Endothelial cell of umbilical vein (primary cell): ENCODE data around the gene GULP1. TPM values are rescaled to one million over a fixed set of nuclear protein-coding genes. Genes with fewer than 3 reads are reported as not detected.

Source experiments
- BruUV-seq: library from RNA; stranded (reverse); fragments of 400-500 nt; replicated peaks from 2 replicates; lab custom pipeline; 2021; lab: Mats Ljungman, UMichigan
- CTCF ChIA-PET: fragments of 300-600, 350-600 bp; sonication (Branson Sonifier 250); formaldehyde crosslinking; loops from one replicate; lab custom pipeline; 2021; ENCODE audit warnings: antibody characterized with exemption, inconsistent platforms; lab: Charles Lee
- POLR2A ChIA-PET: fragments of 300-600, 350-600 bp; sonication (Branson Sonifier 250); formaldehyde crosslinking; loops from one replicate; lab custom pipeline; 2021; ENCODE audit warnings: antibody characterized with exemption, inconsistent platforms; lab: Charles Lee
- DNase-seq: peaks from one replicate; pipeline ENCODE4 v3.0.0-alpha.2; 2011; ENCODE audit warnings: low read depth, low spot score
- FAIRE-seq: peaks from 2 replicates; lab custom pipeline; 2011; peaks lifted over from hg19 to GRCh38; lab: Jason Lieb, UNC
- H2AFZ ChIP-seq: 2 replicates; pipeline ENCODE4 v1.6.0; 2012; ENCODE audit warnings: low read depth, low read length, control low read depth, inconsistent platforms
- H3K27ac ChIP-seq: 2 replicates; pipeline ENCODE4 v1.5.1; 2011; ENCODE audit warnings: low read depth, mild to moderate bottlenecking, control low read depth, low read length, moderate library complexity; ENCODE audit not compliant: insufficient read depth
- H3K27me3 ChIP-seq, 2 experiments: 2 replicates each; pipeline versions ENCODE4 v1.6.0 to v1.6.1; 2011; ENCODE audit warnings: low read length in 2 of 2, mixed read lengths in 1 of 2; ENCODE audit not compliant: control insufficient read depth in 2 of 2, insufficient read depth in 2 of 2
- H3K36me3 ChIP-seq, 2 experiments: 2 replicates in 1 of 2; 3 replicates in 1 of 2; pipeline ENCODE4 v1.5.1; 2011; ENCODE audit warnings: low read length in 2 of 2, mild to moderate bottlenecking in 1 of 2, moderate library complexity in 1 of 2; ENCODE audit not compliant: control insufficient read depth in 2 of 2, insufficient read depth in 2 of 2; ENCODE audit errors: extremely low read depth in 1 of 2
- H3K4me1 ChIP-seq: 3 replicates; pipeline ENCODE4 v1.5.1; 2011; ENCODE audit warnings: mild to moderate bottlenecking, low read length; ENCODE audit not compliant: control insufficient read depth, insufficient read depth; ENCODE audit errors: extremely low read depth
- H3K4me2 ChIP-seq: 2 replicates; pipeline ENCODE4 v1.6.1; 2011; ENCODE audit warnings: low read length, control low read depth, mixed read lengths; ENCODE audit not compliant: insufficient read depth
- H3K4me3 ChIP-seq, 3 experiments: fragments of 200-600 bp in 1 of 3; sonication (generic), shearing (Covaris generic) in 1 of 3; replicated peaks in 1 of 3; 2 replicates each; pipeline ENCODE4 v1.5.1; 2011 to 2016; ENCODE audit warnings: control low read depth in 3 of 3, low read length in 3 of 3, mild to moderate bottlenecking in 2 of 3, inconsistent platforms in 1 of 3, low read depth in 1 of 3, moderate library complexity in 1 of 3; ENCODE audit not compliant: insufficient read depth in 1 of 3
- H3K79me2 ChIP-seq: 2 replicates; pipeline ENCODE4 v1.6.0; 2012; ENCODE audit warnings: low read length, inconsistent platforms; ENCODE audit not compliant: control insufficient read depth, insufficient read depth
- H3K9ac ChIP-seq: replicated peaks from 2 replicates; pipeline ENCODE3; 2011; ENCODE audit warnings: low read length, control low read depth; ENCODE audit not compliant: insufficient read depth; ENCODE audit errors: extremely low read depth
- H3K9me1 ChIP-seq: replicated peaks from 3 replicates; pipeline ENCODE4 v1.6.0; 2011; ENCODE audit warnings: mild to moderate bottlenecking, low read length; ENCODE audit not compliant: control insufficient read depth, insufficient read depth; ENCODE audit errors: extremely low read depth
- H3K9me3 ChIP-seq: replicated peaks from 2 replicates; pipeline ENCODE4 v1.5.1; 2012; ENCODE audit warnings: low read length, inconsistent platforms; ENCODE audit not compliant: control insufficient read depth, insufficient read depth
- H4K20me1 ChIP-seq: replicated peaks from 2 replicates; pipeline ENCODE3; 2011; ENCODE audit warnings: mild to moderate bottlenecking, low read length; ENCODE audit not compliant: control insufficient read depth, insufficient read depth; ENCODE audit errors: extremely low read depth
- CTCF ChIP-seq, 2 donors: IDR thresholded peaks; 1 replicate in 1 of 2; 2 replicates in 1 of 2; pipeline ENCODE4 v1.5.1; 2011; ENCODE audit warnings: low read length in 2 of 2, mild to moderate bottlenecking in 2 of 2, moderate library complexity in 2 of 2, control low read depth in 1 of 2, inconsistent platforms in 1 of 2, low read depth in 1 of 2; ENCODE audit not compliant: insufficient read depth in 1 of 2; ENCODE audit errors: extremely low read depth in 1 of 2
- EZH2 ChIP-seq: IDR thresholded peaks from 2 replicates; pipeline ENCODE4 v1.6.1; 2012; ENCODE audit warnings: borderline replicate concordance, low read depth, mild to moderate bottlenecking, moderate library complexity, low read length, inconsistent platforms; ENCODE audit not compliant: severe bottlenecking
- FOS ChIP-seq: IDR thresholded peaks from 2 replicates; pipeline ENCODE4 v1.6.1; 2011; ENCODE audit warnings: mild to moderate bottlenecking, low read length, moderate library complexity, borderline replicate concordance; ENCODE audit not compliant: insufficient read depth
- GATA2 ChIP-seq: IDR thresholded peaks from 2 replicates; pipeline ENCODE4 v1.7.0; 2011; ENCODE audit warnings: low read depth, mild to moderate bottlenecking, moderate library complexity, mixed read lengths, low read length; ENCODE audit not compliant: insufficient read length, insufficient read depth
- JUN ChIP-seq: IDR thresholded peaks from 2 replicates; pipeline ENCODE4 v1.6.1; 2011; ENCODE audit warnings: borderline replicate concordance, low read depth; ENCODE audit not compliant: insufficient read length, insufficient read depth
- MYC ChIP-seq: IDR thresholded peaks from one replicate; pipeline ENCODE4 v1.6.1; 2011; ENCODE audit warnings: mild to moderate bottlenecking, low read depth, low read length
- POLR2A ChIP-seq: IDR thresholded peaks from 2 replicates; pipeline ENCODE4 v1.6.1; 2012; ENCODE audit warnings: low read depth, mild to moderate bottlenecking, control low read depth, low read length
- POLR2AphosphoS5 ChIP-seq: IDR thresholded peaks from 2 replicates; pipeline ENCODE4 v1.6.1; 2012; ENCODE audit warnings: low read depth, mild to moderate bottlenecking, control low read depth, low read length, moderate library complexity; ENCODE audit not compliant: insufficient read depth
- dilution Hi-C: fragments of 300-500 bp; cut with MboI; formaldehyde crosslinking; loops from one replicate; pipeline ENCODE4 v1.15.0; 2019; ENCODE audit warnings: low sequenced_read_pairs; ENCODE audit not compliant: extremely low pct_ligation_motif_present
- intact Hi-C: fragments of 100-400 bp; cut with micrococcal nuclease; formaldehyde crosslinking; loops from one replicate; pipeline ENCODE4 v1.10.0; 2022
- polyA plus RNA-seq, 4 experiments: library from polyadenylated mRNA; depleted of rRNA in 3 of 4; stranded (reverse) in 3 of 4; unstranded in 1 of 4; fragments of >200 nt; gene quantifications; 2 replicates each; pipeline versions ENCODE4 v1.2.1 to v1.2.3, GENCODE V29; 2011 to 2012; ENCODE audit warnings: missing spikeins in 1 of 4
- total RNA-seq: library from RNA; stranded (reverse); gene quantifications from 2 replicates; pipeline ENCODE4 v1.2.3, GENCODE V29; 2021
- TF ChIP-seq, protein P1 (sequence below): IDR thresholded peaks from 2 replicates; pipeline ENCODE4 v1.6.1; 2011; ENCODE audit not compliant: insufficient read depth, insufficient read length

The GULP1 gene
- total and polyA plus RNA-seq, 2 donors (not counting 3 experiments of a cell fraction or from before 2014, with no cell fraction given) = 24.4 to 53.8 TPM

DNA sequence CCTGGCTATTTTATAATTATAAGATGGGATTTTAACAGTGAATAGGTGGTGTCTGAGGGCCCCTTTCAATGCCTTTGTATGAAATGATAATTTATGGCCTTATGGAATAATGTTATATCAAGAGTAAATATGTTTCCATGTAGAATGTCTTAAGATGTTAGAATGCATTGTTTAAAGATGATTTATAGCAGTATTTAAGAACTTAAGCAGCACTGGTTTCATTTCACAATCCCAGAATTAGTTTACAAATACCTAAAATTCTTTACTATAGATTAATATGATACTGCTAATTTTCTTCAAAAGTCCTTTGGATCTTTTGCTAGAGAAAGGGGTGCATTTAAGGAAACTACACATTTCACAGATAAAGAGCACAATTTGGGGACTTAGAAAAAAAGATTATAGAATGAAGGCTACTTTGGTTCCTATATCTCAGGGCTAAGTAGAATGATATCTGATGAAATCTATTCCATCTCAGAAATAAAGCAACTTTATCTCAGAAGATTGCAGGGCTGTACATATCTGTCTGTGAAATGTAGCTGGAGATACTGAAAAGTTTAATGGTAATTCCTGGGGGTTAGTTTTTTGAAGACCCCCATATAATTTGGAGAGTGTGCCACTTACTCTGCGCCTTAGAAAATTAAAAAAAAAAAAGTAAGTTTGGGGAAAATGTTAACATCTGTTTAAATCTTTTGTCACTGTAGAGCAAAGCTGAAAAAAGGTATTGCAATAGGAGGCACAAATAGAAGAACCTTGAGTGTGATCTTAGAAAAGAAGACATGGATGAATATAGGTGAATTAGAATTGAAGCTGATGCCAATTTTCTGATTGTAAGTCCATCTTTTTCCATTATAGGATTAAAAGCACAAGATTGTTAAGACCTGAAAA is 123.4 kb downstream of the GULP1 start:
- Histone ChIP-seq H3K9ac (no peak overlapping the region), H4K20me1 (no peaks in the 10 kb centered on the region), H2AFZ (no peak overlapping the region), H3K9me1 (peaks cover 5% of the 10 kb centered on the region), H3K27ac (no peak overlapping the region), H3K4me1 (no peaks in the 10 kb centered on the region), H3K27me3 (no peaks in the 10 kb centered on the region), H3K4me3 (no peak overlapping the region), H3K9me3 (no peaks in the 10 kb centered on the region), H3K79me2 (peaks cover 4% of the 10 kb centered on the region), H3K4me2 (no peak overlapping the region), H3K36me3 (no peaks in the 10 kb centered on the region)
- no peak for DNase-seq
- TF ChIP-seq CTCF (IDR thresholded peaks at IDR 0.05; ENCODE audit: extremely low read depth in 1 of 2, insufficient read depth in 1 of 2, low read depth in 1 of 2, low read length in 2 of 2) = no peak
- TF ChIP-seq EZH2 = no peak
- TF ChIP-seq JUN = no peak
- no peak for TF ChIP-seq GATA2
- no peak for TF ChIP-seq POLR2A
- no peak for TF ChIP-seq POLR2AphosphoS5
- TF ChIP-seq, protein P1, sequence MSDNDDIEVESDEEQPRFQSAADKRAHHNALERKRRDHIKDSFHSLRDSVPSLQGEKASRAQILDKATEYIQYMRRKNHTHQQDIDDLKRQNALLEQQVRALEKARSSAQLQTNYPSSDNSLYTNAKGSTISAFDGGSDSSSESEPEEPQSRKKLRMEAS = no peak
- TF ChIP-seq MYC = no peak
- TF ChIP-seq FOS = no peak
- no peak for FAIRE-seq
- ChIA-PET POLR2A (no interaction called here), CTCF (interaction anchor here (1.4 kb wide), 1 partner anchor 8 kb away, joined by 4 read pairs; no protein-coding TSS in a partner anchor)
- dilution Hi-C loops (no loop called here), intact Hi-C loops (no loop called here)
- no TSS peak for BruUV-seq
